Measurements from ENCODE around the gene ATRIP. TPM values are rescaled to one million over a fixed set of nuclear protein-coding genes. Genes with fewer than 3 reads are reported as not detected.
"Not testable (repeated sequence)": the region's sequence is repeated elsewhere in the genome, so short reads cannot be mapped to it uniquely, and the experiment has no call there.

ATRIP gene
- total RNA-seq, 1 donor from 2014 or later = 10.4 TPM

- DNase-seq (ENCODE audit: low read depth) = peak; percentile 85
Observed at GRCh38 chr3:48435774-48436476, 10.6 kb upstream of the ATRIP start.

GRCh38 chr3:48436477-48436787 lies 10.1 kb upstream of the ATRIP start:
- no peak for DNase-seq (ENCODE audit: low read depth)

GRCh38 chr3:48436855-48437254 lies 9.7 kb upstream of the ATRIP start:
- no peak for DNase-seq (ENCODE audit: low read depth)

GRCh38 chr3:48437812-48438211 lies 8.7 kb upstream of the ATRIP start:
- no peak for DNase-seq (ENCODE audit: low read depth)

GRCh38 chr3:48439820-48440589 lies 6.5 kb upstream of the ATRIP start, which contains the start of the genes CCDC51 and TMA7:
Gene CCDC51 (minus strand): TSS chr3:48440119. CDS start chr3:48435128, 4,991 bp downstream.
Gene TMA7 (plus strand): TSS chr3:48440257. CDS start chr3:48440297, 40 bp downstream.
- DNase-seq (ENCODE audit: low read depth) = peak; percentile 97

- no peak for DNase-seq (ENCODE audit: low read depth)
Observed at GRCh38 chr3:48440590-48440958, 6.0 kb upstream of the ATRIP start.

- DNase-seq (ENCODE audit: low read depth) = no peak
Observed at GRCh38 chr3:48441940-48442339, 4.6 kb upstream of the ATRIP start.

GRCh38 chr3:48445277-48445882 lies 1.2 kb upstream of the ATRIP start:
- no peak for DNase-seq (ENCODE audit: low read depth)

- no peak for DNase-seq (ENCODE audit: low read depth)
Observed at GRCh38 chr3:48446043-48446424, 503 bp upstream of the ATRIP start.

- no peak for DNase-seq (ENCODE audit: low read depth)
Observed at GRCh38 chr3:48451270-48451669, 4.7 kb downstream of the ATRIP start.

- DNase-seq (ENCODE audit: low read depth) = no peak
Observed at GRCh38 chr3:48456456-48456855, 9.9 kb downstream of the ATRIP start.

GRCh38 chr3:48459331-48459730 lies 12.8 kb downstream of the ATRIP start:
- DNase-seq (ENCODE audit: low read depth) = no peak

- no peak for DNase-seq (ENCODE audit: low read depth)
Observed at GRCh38 chr3:48459773-48460516, 13.4 kb downstream of the ATRIP start.

- DNase-seq (ENCODE audit: low read depth) = no peak
Observed at GRCh38 chr3:48460517-48460902, 14.0 kb downstream of the ATRIP start.

- DNase-seq (ENCODE audit: low read depth) = not testable (repeated sequence)
Observed at GRCh38 chr3:48461767-48462166, 15.2 kb downstream of the ATRIP start.

- DNase-seq (ENCODE audit: low read depth) = no peak
Observed at GRCh38 chr3:48463703-48464102, 17.2 kb downstream of the ATRIP start.

GRCh38 chr3:48464713-48465221 lies 18.2 kb downstream of the ATRIP start:
- no peak for DNase-seq (ENCODE audit: low read depth)

GRCh38 chr3:48465237-48465530 lies 18.6 kb downstream of the ATRIP start:
- DNase-seq (ENCODE audit: low read depth) = no peak

GRCh38 chr3:48465531-48466378 lies 19.2 kb downstream of the ATRIP start:
- DNase-seq (ENCODE audit: low read depth) = peak; percentile 100

- DNase-seq (ENCODE audit: low read depth) = peak; percentile 18
Observed at GRCh38 chr3:48466386-48467109, 20.0 kb downstream of the ATRIP start.
